Activated CD8-positive, alpha-beta memory T cell treated with anti-CD3 and anti-CD28 coated beads, Interleukin-2, amount 10 ng/mL, durations not matched to agents 7 days and 5 days (primary cell): ENCODE results near the gene OGFOD2. TPM values are rescaled to one million over a fixed set of nuclear protein-coding genes. Genes with fewer than 3 reads are reported as not detected.
"Not testable (repeated sequence)": the region's sequence is repeated elsewhere in the genome, so short reads cannot be mapped to it uniquely, and the experiment has no call there.

Source experiments
- ATAC-seq: fragments of 150-1000 bp; cut with Tn5 transposase; one replicate; pipeline ENCODE4 v1.10.0; 2021; ENCODE audit warnings: moderate library complexity
- CTCF ChIA-PET: fragments of 350-600 bp; sonication (Branson Sonifier 250); formaldehyde crosslinking; loops from one replicate; lab custom pipeline; 2021; ENCODE audit warnings: antibody characterized with exemption; lab: Charles Lee
- DNase-seq: peaks from one replicate; pipeline ENCODE4 v3.0.0-alpha.2; 2020
- H3K27ac Mint-ChIP-seq: one replicate; pipeline ENCODE4 v1.8.0; 2021; ENCODE audit warnings: mild to moderate bottlenecking, mixed read lengths
- H3K27me3 Mint-ChIP-seq: one replicate; pipeline ENCODE4 v1.8.0; 2021; ENCODE audit warnings: mixed read lengths
- H3K36me3 Mint-ChIP-seq: one replicate; pipeline ENCODE4 v1.8.0; 2021; ENCODE audit warnings: mild to moderate bottlenecking, mixed read lengths
- H3K4me1 Mint-ChIP-seq: one replicate; pipeline ENCODE4 v1.8.0; 2021; ENCODE audit warnings: mixed read lengths
- H3K4me3 Mint-ChIP-seq: one replicate; pipeline ENCODE4 v1.8.0; 2021; ENCODE audit warnings: mild to moderate bottlenecking, moderate library complexity, mixed read lengths
- H3K9me3 Mint-ChIP-seq: one replicate; pipeline ENCODE4 v1.8.0; 2022; ENCODE audit warnings: low read depth, mixed read lengths
- total RNA-seq, 2 experiments: library from RNA; stranded (reverse); gene quantifications; one replicate each; pipeline ENCODE4 v1.2.3, GENCODE V29; 2021

The OGFOD2 gene
- total RNA-seq = 10 to 100 TPM; 23.8 to 29.8 TPM

- peaks cover 38% of the 10 kb centered on the region for H3K4me1 Mint-ChIP-seq
- CTCF ChIA-PET = interaction anchor here (0.6 to 2.2 kb wide), 11 partner anchors 9 to 302 kb away, joined by 3 to 9 read pairs (median 3); partner anchors contain the start of genes ABCB9, MPHOSPH9 and MTRFR
- no peaks in the 10 kb centered on the region for H3K27me3 Mint-ChIP-seq
- peak; percentile 95 for DNase-seq
- peak; percentile 83 for ATAC-seq
- H3K9me3 Mint-ChIP-seq = no peaks in the 10 kb centered on the region
- peak within 1 kb of the TSS; percentile 100 for H3K27ac Mint-ChIP-seq
- H3K36me3 Mint-ChIP-seq = no peaks in the 10 kb centered on the region
- H3K4me3 Mint-ChIP-seq = peak within 1 kb of the TSS; percentile 97
These were observed at the start of gene OGFOD2 for GRCh38 chr12:122974892-122975789. Gene OGFOD2, plus strand, starts transcription at chr12:122975244. Its CDS starts 8 bp downstream, at chr12:122975252.

DNA sequence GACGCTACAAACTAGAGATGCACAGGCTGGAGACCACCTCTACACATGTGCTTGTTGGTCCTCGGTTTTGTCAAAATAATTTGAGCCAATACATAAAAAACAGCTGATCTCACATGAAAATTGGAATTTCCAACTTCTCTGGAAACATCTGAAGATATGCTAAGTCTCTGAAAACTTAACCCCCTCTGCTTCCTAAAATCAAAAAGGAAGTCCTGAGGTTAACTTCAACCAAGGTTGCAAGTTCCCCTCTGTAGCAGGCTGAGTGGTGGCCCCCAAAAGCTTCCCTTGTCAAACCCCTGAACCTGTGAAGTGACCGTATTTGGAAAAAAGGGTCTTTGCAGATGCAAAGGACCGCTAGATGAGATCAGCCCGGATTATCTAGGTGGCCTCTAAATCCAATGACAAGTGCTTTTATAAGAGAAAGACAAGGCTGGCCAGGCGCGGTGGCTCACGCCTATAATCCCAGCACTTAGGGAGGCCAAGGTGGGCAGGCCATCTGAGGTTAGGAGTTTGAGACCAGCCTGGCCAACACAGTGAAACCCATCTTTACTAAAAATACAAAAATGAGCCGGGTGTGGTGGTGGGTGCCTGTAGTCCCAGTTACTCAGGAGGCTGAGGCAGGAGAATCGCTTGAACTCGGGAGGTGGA is 47.2 kb upstream of the OGFOD2 start:
- peaks cover 15% of the 10 kb centered on the region for H3K4me1 Mint-ChIP-seq
- no peaks in the 10 kb centered on the region for H3K36me3 Mint-ChIP-seq
- H3K27ac Mint-ChIP-seq = no peak overlapping the region
- H3K27me3 Mint-ChIP-seq = no peaks in the 10 kb centered on the region
- CTCF ChIA-PET = interaction anchor here (1.6 kb wide), 1 partner anchor 25 kb away, joined by 3 read pairs; no protein-coding TSS in a partner anchor
- no peak overlapping the region for H3K4me3 Mint-ChIP-seq
- no peaks in the 10 kb centered on the region for H3K9me3 Mint-ChIP-seq
- ATAC-seq (no peak), DNase-seq (no peak)

DNA sequence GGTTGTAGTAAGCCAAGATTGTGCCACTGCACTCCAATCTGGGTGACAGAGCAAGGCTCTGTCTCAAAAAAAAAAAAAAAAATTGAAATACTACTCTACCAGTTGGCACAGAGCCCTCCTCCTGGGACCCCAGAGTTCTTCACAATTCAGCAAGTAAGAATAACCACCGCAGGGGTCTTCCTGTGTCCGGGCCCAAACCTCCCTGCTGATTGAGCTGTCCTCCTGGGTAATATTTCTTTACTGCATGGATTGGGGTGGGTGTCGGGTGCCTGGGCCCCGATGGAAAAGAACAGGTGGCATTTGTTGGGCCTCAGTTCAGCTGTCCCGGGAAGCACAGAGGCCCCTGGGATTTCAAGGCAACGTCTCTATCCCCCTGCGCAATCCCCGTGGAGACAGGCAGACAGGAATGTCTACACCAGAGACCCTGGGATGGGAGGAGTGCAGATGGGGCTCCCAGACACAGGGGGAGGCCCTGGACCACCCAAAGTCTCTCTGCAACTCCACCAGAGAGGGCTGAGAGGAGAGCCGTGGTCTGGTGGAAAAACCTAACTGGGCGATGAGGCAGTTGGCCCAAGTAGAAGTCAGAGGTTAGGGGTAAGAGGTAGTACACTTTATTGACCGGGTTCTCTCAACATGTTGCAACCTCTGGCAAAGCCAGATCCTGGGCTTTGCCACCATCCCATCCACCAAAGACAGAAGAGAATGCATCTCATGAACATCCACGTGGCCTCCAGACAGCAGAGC is 46.5 kb upstream of the OGFOD2 start:
- H3K27me3 Mint-ChIP-seq = no peaks in the 10 kb centered on the region
- DNase-seq (no peak), ATAC-seq (no peak)
- CTCF ChIA-PET = interaction anchor here (1.6 kb wide), 1 partner anchor 26 kb away, joined by 3 read pairs; no protein-coding TSS in a partner anchor
- no peak overlapping the region for H3K4me3 Mint-ChIP-seq
- H3K27ac Mint-ChIP-seq = no peak overlapping the region
- H3K4me1 Mint-ChIP-seq = peaks cover 15% of the 10 kb centered on the region
- H3K9me3 Mint-ChIP-seq = no peaks in the 10 kb centered on the region
- no peaks in the 10 kb centered on the region for H3K36me3 Mint-ChIP-seq

DNA sequence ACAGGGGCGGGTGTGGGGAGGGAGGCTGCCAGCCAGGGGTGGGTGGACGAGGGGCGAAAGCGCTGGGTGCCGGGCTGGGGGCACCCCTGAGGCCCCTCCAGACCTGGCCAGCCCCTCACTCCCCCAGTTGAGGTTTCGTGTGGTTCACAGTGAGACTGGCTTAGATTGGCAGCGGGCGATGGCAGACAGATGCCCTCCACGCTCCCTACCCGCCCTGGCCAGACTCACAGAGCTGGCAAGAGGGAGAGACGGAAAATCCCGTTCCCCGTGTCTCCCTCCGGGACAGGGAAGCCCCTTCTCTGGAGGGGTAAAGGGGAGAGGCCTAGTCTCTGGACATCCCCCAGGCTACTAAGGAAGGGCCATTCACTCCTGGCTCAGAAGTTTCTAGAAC is 45.9 kb upstream of the OGFOD2 start:
- DNase-seq (no peak), ATAC-seq (no peak)
- no peak overlapping the region for H3K4me3 Mint-ChIP-seq
- peaks cover 15% of the 10 kb centered on the region for H3K4me1 Mint-ChIP-seq
- H3K27me3 Mint-ChIP-seq = no peaks in the 10 kb centered on the region
- no peak overlapping the region for H3K27ac Mint-ChIP-seq
- CTCF ChIA-PET = interaction anchor here (0.9 to 1.6 kb wide), 2 partner anchors 7 to 26 kb away, joined by 3 read pairs; no protein-coding TSS in a partner anchor
- H3K36me3 Mint-ChIP-seq = no peaks in the 10 kb centered on the region
- no peaks in the 10 kb centered on the region for H3K9me3 Mint-ChIP-seq

DNA sequence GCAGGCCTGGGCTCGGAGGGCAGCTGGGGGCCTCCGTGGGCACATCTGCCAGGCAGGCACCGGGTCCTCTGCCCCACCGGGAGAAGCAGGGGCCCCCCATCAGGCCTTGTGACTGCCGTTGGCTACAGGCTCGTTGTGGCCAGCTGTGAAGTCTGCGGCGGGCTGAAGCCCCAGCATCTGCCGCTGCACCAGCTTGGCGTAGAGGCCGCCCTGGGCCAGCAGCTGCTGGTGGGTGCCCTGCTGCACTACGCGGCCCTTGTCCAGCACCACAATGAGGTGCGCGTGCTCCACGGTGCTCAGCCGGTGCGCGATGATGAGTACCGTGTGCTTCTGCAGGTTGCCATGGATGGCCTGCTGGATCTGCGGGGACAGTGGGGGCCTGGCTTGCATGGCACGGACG is 45.2 kb upstream of the OGFOD2 start:
- Mint-ChIP-seq H3K4me1 (peaks cover 15% of the 10 kb centered on the region), H3K36me3 (no peaks in the 10 kb centered on the region), H3K9me3 (no peaks in the 10 kb centered on the region), H3K27ac (no peak overlapping the region), H3K27me3 (no peaks in the 10 kb centered on the region), H3K4me3 (no peak overlapping the region)
- ATAC-seq (no peak), DNase-seq (no peak)
- CTCF ChIA-PET = interaction anchor here (0.9 kb wide), 1 partner anchor 8 kb away, joined by 3 read pairs; no protein-coding TSS in a partner anchor

DNA sequence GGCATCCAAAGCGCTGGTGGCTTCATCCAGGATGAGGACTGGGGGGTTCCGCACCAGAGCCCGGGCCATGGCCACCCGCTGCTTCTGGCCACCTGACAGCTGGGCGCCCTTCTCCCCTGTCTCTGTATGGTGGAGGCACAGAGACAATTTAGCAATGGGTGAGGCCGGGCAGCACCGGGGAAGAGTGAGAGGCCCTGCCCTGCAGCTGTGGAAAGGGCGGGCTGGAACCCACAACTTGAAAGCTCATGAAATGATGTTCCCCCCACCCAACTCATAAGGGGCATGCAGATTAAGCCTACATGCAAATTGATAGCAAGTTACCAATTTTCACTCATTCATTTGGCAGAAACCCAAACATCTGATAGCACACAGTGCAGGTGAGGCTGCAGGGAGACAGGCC is 42.8 kb upstream of the OGFOD2 start:
- no peak overlapping the region for H3K27ac Mint-ChIP-seq
- H3K4me3 Mint-ChIP-seq = no peak overlapping the region
- DNase-seq (no peak), ATAC-seq (no peak)
- CTCF ChIA-PET = interaction anchor here (1.5 kb wide), 1 partner anchor 73 kb away, joined by 3 read pairs; no protein-coding TSS in a partner anchor
- no peaks in the 10 kb centered on the region for H3K9me3 Mint-ChIP-seq
- H3K4me1 Mint-ChIP-seq = peaks cover 11% of the 10 kb centered on the region
- no peaks in the 10 kb centered on the region for H3K36me3 Mint-ChIP-seq
- H3K27me3 Mint-ChIP-seq = no peaks in the 10 kb centered on the region

DNA sequence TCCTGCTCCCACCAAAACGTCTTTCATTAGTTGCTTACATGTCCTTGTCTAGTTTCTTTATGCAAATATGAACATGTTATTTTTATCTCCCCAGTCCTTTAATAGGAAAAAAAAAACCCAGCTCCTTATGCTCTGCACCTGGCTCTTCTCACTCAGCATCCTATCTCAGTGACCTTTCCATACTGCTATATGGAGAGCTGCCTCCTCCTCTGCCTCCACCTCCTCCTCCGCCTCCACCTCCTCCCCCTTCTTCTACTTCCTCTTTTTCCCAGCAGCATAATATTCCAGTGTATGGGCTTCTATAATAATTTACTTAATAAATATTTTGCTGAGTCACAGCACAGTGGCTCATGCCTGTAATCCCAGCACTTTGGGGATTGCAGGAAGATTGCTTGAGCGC is 40.3 kb upstream of the OGFOD2 start:
- H3K9me3 Mint-ChIP-seq = no peaks in the 10 kb centered on the region
- no peak overlapping the region for H3K4me3 Mint-ChIP-seq
- no peak for DNase-seq
- no peaks in the 10 kb centered on the region for H3K36me3 Mint-ChIP-seq
- no peaks in the 10 kb centered on the region for H3K4me1 Mint-ChIP-seq
- H3K27me3 Mint-ChIP-seq = no peaks in the 10 kb centered on the region
- CTCF ChIA-PET = no interaction called here
- ATAC-seq = no peak
- no peak overlapping the region for H3K27ac Mint-ChIP-seq

DNA sequence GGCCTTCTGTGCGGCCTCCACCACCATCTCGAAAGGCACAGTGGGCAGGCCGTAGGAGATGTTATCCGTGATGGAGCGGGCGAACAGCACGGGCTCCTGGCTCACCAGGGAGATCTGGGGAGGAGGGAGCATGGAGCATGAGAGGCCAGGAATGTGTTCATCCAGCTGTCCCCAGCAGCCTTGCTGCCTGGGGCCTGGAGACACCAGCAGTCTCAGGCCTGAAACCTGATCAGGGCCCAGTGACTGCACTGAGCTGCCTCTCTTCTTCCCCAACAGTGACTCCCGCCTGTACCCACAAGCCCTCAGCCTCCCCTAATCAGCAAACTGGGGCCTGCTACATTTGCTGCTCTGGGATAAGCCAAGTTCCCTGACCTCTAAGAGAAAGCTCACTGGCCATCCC is 39.7 kb upstream of the OGFOD2 start:
- H3K9me3 Mint-ChIP-seq = no peaks in the 10 kb centered on the region
- no peaks in the 10 kb centered on the region for H3K36me3 Mint-ChIP-seq
- no peak overlapping the region for H3K4me3 Mint-ChIP-seq
- H3K27ac Mint-ChIP-seq = no peak overlapping the region
- DNase-seq (no peak), ATAC-seq (no peak)
- H3K27me3 Mint-ChIP-seq = no peaks in the 10 kb centered on the region
- CTCF ChIA-PET = interaction anchor here (0.8 to 1.0 kb wide), 3 partner anchors 9 to 50 kb away, joined by 3 read pairs; no protein-coding TSS in a partner anchor
- H3K4me1 Mint-ChIP-seq = no peaks in the 10 kb centered on the region

DNA sequence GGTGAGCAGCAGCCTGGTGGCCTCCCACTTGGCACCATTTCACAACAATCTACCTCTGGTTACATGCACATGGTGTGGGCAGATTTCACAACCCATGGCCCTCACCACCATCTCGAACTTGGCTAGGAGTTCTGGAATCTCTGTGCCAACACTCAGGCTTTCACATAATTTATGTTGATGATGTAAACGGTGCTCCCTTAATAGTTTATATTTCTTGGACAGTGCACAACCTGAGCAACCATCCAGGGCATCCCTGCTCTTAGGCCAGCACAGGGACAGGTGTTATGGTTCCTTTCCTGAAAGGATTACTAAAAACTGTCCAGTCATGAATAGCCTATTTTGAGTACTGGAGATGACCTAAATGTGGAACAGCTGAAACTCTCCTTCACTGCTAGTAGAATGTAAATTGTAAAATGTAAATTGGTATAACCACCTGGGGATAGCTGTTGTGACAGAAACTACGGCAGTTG is 37.4 kb upstream of the OGFOD2 start:
- H3K27ac Mint-ChIP-seq = no peak overlapping the region
- CTCF ChIA-PET = interaction anchor here (1.4 kb wide), 1 partner anchor 76 kb away, joined by 3 read pairs; no protein-coding TSS in a partner anchor
- H3K4me3 Mint-ChIP-seq = no peak overlapping the region
- H3K4me1 Mint-ChIP-seq = peaks cover 5% of the 10 kb centered on the region
- no peaks in the 10 kb centered on the region for H3K9me3 Mint-ChIP-seq
- H3K36me3 Mint-ChIP-seq = no peaks in the 10 kb centered on the region
- ATAC-seq (no peak), DNase-seq (no peak)
- no peaks in the 10 kb centered on the region for H3K27me3 Mint-ChIP-seq

- no peaks in the 10 kb centered on the region for H3K27me3 Mint-ChIP-seq
- CTCF ChIA-PET = interaction anchor here (0.8 kb wide), 1 partner anchor 78 kb away, joined by 3 read pairs; no protein-coding TSS in a partner anchor
- no peaks in the 10 kb centered on the region for H3K36me3 Mint-ChIP-seq
- H3K4me3 Mint-ChIP-seq = no peak overlapping the region
- ATAC-seq (no peak), DNase-seq (no peak)
- no peaks in the 10 kb centered on the region for H3K9me3 Mint-ChIP-seq
- no peak overlapping the region for H3K27ac Mint-ChIP-seq
- peaks cover 15% of the 10 kb centered on the region for H3K4me1 Mint-ChIP-seq
These were observed 35.9 kb upstream of the OGFOD2 start for GRCh38 chr12:122939125-122939524.

- DNase-seq, H3K9me3 Mint-ChIP-seq, H3K4me3 Mint-ChIP-seq, H3K36me3 Mint-ChIP-seq, H3K27me3 Mint-ChIP-seq, ATAC-seq, H3K27ac Mint-ChIP-seq: not testable (repeated sequence)
- CTCF ChIA-PET = interaction anchor here (0.8 kb wide), 1 partner anchor 15 kb away, joined by 3 read pairs; no protein-coding TSS in a partner anchor
- peaks cover 21% of the 10 kb centered on the region for H3K4me1 Mint-ChIP-seq
These were observed 33.7 kb upstream of the OGFOD2 start for GRCh38 chr12:122941351-122941750.

- no peaks in the 10 kb centered on the region for H3K36me3 Mint-ChIP-seq
- DNase-seq = no peak
- no peaks in the 10 kb centered on the region for H3K9me3 Mint-ChIP-seq
- no peaks in the 10 kb centered on the region for H3K27me3 Mint-ChIP-seq
- H3K27ac Mint-ChIP-seq = no peak overlapping the region
- peaks cover 34% of the 10 kb centered on the region for H3K4me1 Mint-ChIP-seq
- no peak overlapping the region for H3K4me3 Mint-ChIP-seq
- ATAC-seq = no peak
- CTCF ChIA-PET = no interaction called here
These were observed 32.4 kb upstream of the OGFOD2 start for GRCh38 chr12:122942637-122943036.
